IPS DF 4.7 (cell line): ENCODE measurements around the gene RC3H2.

Experiments
- DNase-seq: peaks from one replicate; pipeline ENCODE4 v3.0.0-alpha.2; 2013; ENCODE audit warnings: low spot score; ENCODE audit errors: extremely low read depth

The RC3H2 gene

GRCh38 chr9:122807271-122807900 lies 97.8 kb downstream of the RC3H2 start:
- DNase-seq: no peak

- DNase-seq: no peak
Measured at GRCh38 chr9:122806661-122807060, 98.5 kb downstream of the RC3H2 start.

- DNase-seq: no peak
Measured at GRCh38 chr9:122800066-122801060, 104.8 kb downstream of the RC3H2 start, which contains the start of gene OR1K1. Gene OR1K1 (plus strand): TSS chr9:122800123. CDS start chr9:122800123, 0 bp downstream.

- no peak for DNase-seq
Measured at GRCh38 chr9:122797316-122798063, 107.7 kb downstream of the RC3H2 start.
